ENCODE data around the gene HIF3A. TPM values are rescaled to one million over a fixed set of nuclear protein-coding genes. Genes with fewer than 3 reads are reported as not detected.

Gene HIF3A
- total and polyA plus RNA-seq, 2 of the 8 experiments (the other 6 are each of a cell fraction or from before 2014, with no cell fraction given): 38.6 to 38.8 TPM

GRCh38 chr19:46366620-46367292, 69.9 kb downstream of the HIF3A start:
- Histone ChIP-seq H2AFZ (ENCODE audit: low read length) (no peak overlapping the region), H2BK12ac (ENCODE audit: low read depth, low read length) (no peak overlapping the region), H3K56ac (replicated peaks; ENCODE audit: insufficient read length, low read depth, low read length) (no peak overlapping the region), H3K4ac (replicated peaks; ENCODE audit: insufficient read length, low read depth, low read length) (no peak overlapping the region), H3K23ac (ENCODE audit: insufficient read length) (no peak overlapping the region), H2BK20ac (ENCODE audit: low read length) (no peak overlapping the region), H3K79me1 (ENCODE audit: low read depth, low read length) (peaks cover 16% of the 10 kb centered on the region), H3K4me1 (replicated peaks in 1 of 4; ENCODE audit: control insufficient read depth in 3 of 4, insufficient read depth in 4 of 4, low read length in 3 of 4) (peaks cover 0 to 7% (median 4%) of the 10 kb centered on the region in 4 experiments), H3K23me2 (ENCODE audit: low read depth, low read length) (no peaks in the 10 kb centered on the region), H3K27me3 (replicated peaks in 1 of 4; ENCODE audit: control insufficient read depth in 3 of 4, extremely low read depth in 1 of 4, insufficient read depth in 3 of 4, low read length in 3 of 4) (no peaks in the 10 kb centered on the region), H2BK15ac (ENCODE audit: low read length) (no peak overlapping the region), H2AK5ac (ENCODE audit: low read depth, low read length) (no peak overlapping the region), H3K9ac (replicated peaks in 1 of 4; ENCODE audit: extremely low read depth in 1 of 4, low read depth in 3 of 4, low read length in 3 of 4) (no peak overlapping the region), H4K20me1 (replicated peaks in 1 of 2; ENCODE audit: control insufficient read depth in 1 of 2, insufficient read depth in 2 of 2, low read length in 2 of 2) (peaks cover 3 to 18% of the 10 kb centered on the region in 2 experiments), H3K9me3 (ENCODE audit: insufficient read depth in 2 of 2, low read depth in 1 of 2, low read length in 1 of 2) (no peaks in the 10 kb centered on the region), H3K18ac (ENCODE audit: extremely low read depth, low read length) (no peak overlapping the region), H3K4me2 (ENCODE audit: insufficient read depth in 1 of 2, low read depth in 2 of 2, low read length in 2 of 2) (no peak overlapping the region), H2BK5ac (ENCODE audit: low read depth, low read length) (no peak overlapping the region), H3K36me3 (ENCODE audit: control insufficient read depth in 2 of 4, insufficient read depth in 4 of 4, low read length in 3 of 4) (peaks cover 0 to 15% (median 6%) of the 10 kb centered on the region in 4 experiments; a peak in 6 of 8 replicates), H3K14ac (ENCODE audit: insufficient read length) (no peak overlapping the region), H2BK120ac (replicated peaks; ENCODE audit: low read depth, low read length) (no peak overlapping the region), H4K5ac (ENCODE audit: insufficient read length, low read depth, low read length) (no peak overlapping the region), H3K27ac (ENCODE audit: low read depth, low read length) (no peak overlapping the region), H4K91ac (replicated peaks; ENCODE audit: insufficient read length, low read length) (no peak overlapping the region), H3K79me2 (ENCODE audit: control insufficient read depth in 1 of 2, insufficient read depth in 2 of 2, low read length in 2 of 2) (peaks cover 3 to 65% of the 10 kb centered on the region in 2 experiments; a peak in 3 of 4 replicates), H3K4me3 (ENCODE audit: extremely low read depth in 1 of 4, insufficient read depth in 2 of 4, low read depth in 3 of 4, low read length in 4 of 4) (no peak overlapping the region), H4K8ac (ENCODE audit: extremely low read depth, insufficient read depth, low read length) (no peak overlapping the region)
- ChIA-PET POLR2A (ENCODE audit: partially characterized antibody) (interaction anchor here (3.3 kb wide), 1 partner anchor 14 kb away, joined by 11 read pairs; no protein-coding TSS in a partner anchor), CTCF (ENCODE audit: partially characterized antibody) (interaction anchor here (0.6 to 7.5 kb wide), 6 partner anchors 13 to 288 kb away, joined by 3 to 58 read pairs (median 4); partner anchors contain the start of gene PPP5C)
- FAIRE-seq: no peak
- WGBS, 2 experiments (ENCODE audit: extremely low coverage in 1 of 2, insufficient coverage in 1 of 2, insufficient read length in 1 of 2, insufficient replicate concordance in 2 of 2, low coverage in 1 of 2, low lambda C conversion rate in 2 of 2, missing lambda C conversion rate in 1 of 2): 89% methylated on average over 9 of the region's 9 CpGs; no CpG with 5 or more reads in 1 of the 2 experiments
- no peak for DNase-seq (ENCODE audit: low read depth in 1 of 2, low spot score in 2 of 2)
- no peak for TF ChIP-seq EZH2 (IDR thresholded peaks at IDR 0.05; ENCODE audit: low read depth, low read length, severe bottlenecking)
- no peak for TF ChIP-seq E2F6 (IDR thresholded peaks at IDR 0.05)
- TF ChIP-seq CHD2 (IDR thresholded peaks at IDR 0.05; ENCODE audit: low read length): no peak
- no peak for TF ChIP-seq SP2 (IDR thresholded peaks at IDR 0.05; ENCODE audit: low read length)
- TF ChIP-seq MAX (IDR thresholded peaks at IDR 0.05): no peak
- TF ChIP-seq SP4 (IDR thresholded peaks at IDR 0.05; ENCODE audit: low read length): no peak
- no peak for TF ChIP-seq RFX5 (IDR thresholded peaks at IDR 0.05; ENCODE audit: borderline replicate concordance, low read depth, low read length)
- no peak for TF ChIP-seq NANOG (IDR thresholded peaks at IDR 0.05; ENCODE audit: insufficient read depth, low read depth, low read length, poor library complexity, severe bottlenecking)
- TF ChIP-seq BRCA1 (IDR thresholded peaks at IDR 0.05; ENCODE audit: low read depth, low read length): no peak
- no peak for TF ChIP-seq SUZ12 (IDR thresholded peaks at IDR 0.05; ENCODE audit: low read length)
- TF ChIP-seq JUN (IDR thresholded peaks at IDR 0.05; ENCODE audit: low read depth, low read length): no peak
- no peak for TF ChIP-seq TAF7 (optimal IDR thresholded peaks at IDR 0.05; ENCODE audit: borderline replicate concordance, low read depth, low read length)
- no peak for TF ChIP-seq CREB1 (IDR thresholded peaks at IDR 0.05)

All from H1 (cell line).